ENCODE results near the gene MYO5A.

DNA sequence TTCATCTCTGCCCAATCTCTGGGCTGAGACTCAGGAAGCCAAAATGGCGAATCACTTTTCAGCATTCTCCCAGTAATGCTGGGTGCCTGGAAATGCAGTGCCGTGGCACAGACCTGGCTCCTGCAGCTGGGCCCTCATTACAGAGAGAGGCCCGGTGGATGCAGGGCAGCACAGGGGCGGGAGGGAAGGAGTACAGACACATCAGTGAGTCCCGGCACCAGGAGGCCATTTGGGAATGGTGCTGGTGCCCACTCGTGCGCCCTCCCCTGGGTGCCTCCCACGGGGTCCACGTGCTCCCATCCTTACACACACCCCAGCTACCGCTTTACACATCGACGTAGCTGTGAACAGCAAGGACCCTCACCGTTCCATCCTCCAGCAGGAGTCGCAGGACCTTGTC, 246.3 kb downstream of the MYO5A start:
- no peak for TF ChIP-seq POLR2A (IDR thresholded peaks at IDR 0.05; ENCODE audit: low read length)
- TF ChIP-seq GATA1 (IDR thresholded peaks at IDR 0.05; ENCODE audit: low read depth, low read length), result no peak

Data from erythroblast (primary cell).